ENCODE results near the gene FAM3A.

DNA sequence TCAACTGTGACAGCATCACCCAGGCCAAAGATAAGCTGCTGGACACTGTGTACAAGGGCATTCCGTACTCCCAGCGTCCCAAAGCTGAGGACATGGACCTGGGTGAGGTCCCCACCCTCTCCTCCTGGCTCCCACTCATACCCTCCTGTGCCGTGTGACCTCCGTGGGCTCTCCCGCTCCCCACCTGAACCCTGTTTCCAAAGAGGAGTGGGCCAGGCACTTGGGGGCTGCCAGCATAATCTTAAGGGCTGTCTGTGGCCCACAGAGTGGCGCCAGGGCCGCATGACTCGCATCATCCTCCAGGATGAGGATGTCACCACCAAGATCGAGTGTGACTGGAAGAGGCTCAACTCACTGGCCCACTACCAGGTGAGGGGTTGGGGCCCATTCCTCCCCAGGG lies 46.9 kb downstream of the FAM3A start:
- TF ChIP-seq, protein P1, sequence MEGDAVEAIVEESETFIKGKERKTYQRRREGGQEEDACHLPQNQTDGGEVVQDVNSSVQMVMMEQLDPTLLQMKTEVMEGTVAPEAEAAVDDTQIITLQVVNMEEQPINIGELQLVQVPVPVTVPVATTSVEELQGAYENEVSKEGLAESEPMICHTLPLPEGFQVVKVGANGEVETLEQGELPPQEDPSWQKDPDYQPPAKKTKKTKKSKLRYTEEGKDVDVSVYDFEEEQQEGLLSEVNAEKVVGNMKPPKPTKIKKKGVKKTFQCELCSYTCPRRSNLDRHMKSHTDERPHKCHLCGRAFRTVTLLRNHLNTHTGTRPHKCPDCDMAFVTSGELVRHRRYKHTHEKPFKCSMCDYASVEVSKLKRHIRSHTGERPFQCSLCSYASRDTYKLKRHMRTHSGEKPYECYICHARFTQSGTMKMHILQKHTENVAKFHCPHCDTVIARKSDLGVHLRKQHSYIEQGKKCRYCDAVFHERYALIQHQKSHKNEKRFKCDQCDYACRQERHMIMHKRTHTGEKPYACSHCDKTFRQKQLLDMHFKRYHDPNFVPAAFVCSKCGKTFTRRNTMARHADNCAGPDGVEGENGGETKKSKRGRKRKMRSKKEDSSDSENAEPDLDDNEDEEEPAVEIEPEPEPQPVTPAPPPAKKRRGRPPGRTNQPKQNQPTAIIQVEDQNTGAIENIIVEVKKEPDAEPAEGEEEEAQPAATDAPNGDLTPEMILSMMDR (IDR thresholded peaks at IDR 0.05), result no peak
- no peak for TF ChIP-seq POLR2A (IDR thresholded peaks at IDR 0.05)

Measured in testis (tissue), 2 donors.